Naive B cell (primary cell): ENCODE measurements around the gene UBL5. TPM values are rescaled to one million over a fixed set of nuclear protein-coding genes. Genes with fewer than 3 reads are reported as not detected.

ENCODE experiments used
- ATAC-seq, 2 donors: fragments of 150-1000 bp; cut with Tn5 transposase; 2 replicates each; pipeline ENCODE4 v1.10.0; 2021; ENCODE audit warnings: low read depth in 2 of 2, mild to moderate bottlenecking in 2 of 2, moderate library complexity in 2 of 2
- DNase-seq: peaks from one replicate; pipeline ENCODE4 v3.0.0; 2022
- H3K27ac Mint-ChIP-seq, 6 donors: one replicate each; pipeline ENCODE4 v1.8.0; 2020 to 2022; ENCODE audit warnings: mild to moderate bottlenecking in 6 of 6, mixed read lengths in 6 of 6, moderate library complexity in 5 of 6, inconsistent platforms in 2 of 6
- H3K27me3 Mint-ChIP-seq, 3 donors: one replicate each; pipeline ENCODE4 v1.8.0; 2021 to 2022; ENCODE audit warnings: mixed read lengths in 3 of 3, mild to moderate bottlenecking in 1 of 3
- H3K36me3 Mint-ChIP-seq, 2 donors: one replicate each; pipeline ENCODE4 v1.8.0; 2020 to 2022; ENCODE audit warnings: mixed read lengths in 2 of 2, inconsistent platforms in 1 of 2, mild to moderate bottlenecking in 1 of 2
- H3K4me1 Mint-ChIP-seq, 3 donors: one replicate each; pipeline ENCODE4 v1.8.0; 2020 to 2022; ENCODE audit warnings: mixed read lengths in 3 of 3, inconsistent platforms in 1 of 3, mild to moderate bottlenecking in 1 of 3, moderate library complexity in 1 of 3
- H3K4me3 Mint-ChIP-seq, 8 donors: one replicate each; pipeline ENCODE4 v1.8.0; 2020 to 2022; ENCODE audit warnings: mild to moderate bottlenecking in 8 of 8, mixed read lengths in 8 of 8, moderate library complexity in 8 of 8, inconsistent platforms in 2 of 8
- H3K9me3 Mint-ChIP-seq, 7 donors: one replicate each; pipeline ENCODE4 v1.8.0; 2020 to 2022; ENCODE audit warnings: mixed read lengths in 7 of 7, mild to moderate bottlenecking in 5 of 7, inconsistent platforms in 2 of 7, moderate library complexity in 1 of 7
- polyA plus RNA-seq, 6 donors: library from polyadenylated mRNA; unstranded; fragments of 300-500 nt; fragmentation: Illumina TruSeq; gene quantifications; one replicate each; pipeline ENCODE4 v1.2.3, GENCODE V29; 2021; ENCODE audit warnings: low read depth in 6 of 6

UBL5 gene
- polyA plus RNA-seq, 6 donors from 2014 or later = 401 to 570 (median 499) TPM

- H3K9me3 Mint-ChIP-seq = peaks cover 0 to 2% (median 0%) of the 10 kb centered on the region in 7 donors
- no peak overlapping the region for H3K27ac Mint-ChIP-seq
- DNase-seq (no peak), ATAC-seq (no peak)
- peaks cover 0 to 9% (median 8%) of the 10 kb centered on the region in 3 donors for H3K4me1 Mint-ChIP-seq
- no peak overlapping the region for H3K4me3 Mint-ChIP-seq
- no peaks in the 10 kb centered on the region for H3K27me3 Mint-ChIP-seq
- H3K36me3 Mint-ChIP-seq = peaks cover 0 to 22% of the 10 kb centered on the region in 2 donors
Measured at GRCh38 chr19:9848762-9849161, 21.0 kb downstream of the UBL5 start.

- no peaks in the 10 kb centered on the region for H3K27me3 Mint-ChIP-seq
- peaks cover 0 to 15% of the 10 kb centered on the region in 2 donors for H3K36me3 Mint-ChIP-seq
- peaks cover 0 to 5% (median 0%) of the 10 kb centered on the region in 7 donors for H3K9me3 Mint-ChIP-seq
- ATAC-seq (no peak), DNase-seq (no peak)
- H3K4me1 Mint-ChIP-seq = peaks cover 0 to 10% (median 6%) of the 10 kb centered on the region in 3 donors
- no peak overlapping the region for H3K27ac Mint-ChIP-seq
- H3K4me3 Mint-ChIP-seq = no peak overlapping the region
Measured at GRCh38 chr19:9849791-9850190, 22.1 kb downstream of the UBL5 start.

- Mint-ChIP-seq H3K27ac (no peak overlapping the region), H3K4me1 (peaks cover 0 to 8% (median 5%) of the 10 kb centered on the region in 3 donors), H3K36me3 (peaks cover 0 to 9% of the 10 kb centered on the region in 2 donors), H3K4me3 (peak overlapping the region in 1 of 8 donors; percentile 29), H3K27me3 (no peaks in the 10 kb centered on the region), H3K9me3 (peaks cover 0 to 5% (median 0%) of the 10 kb centered on the region in 7 donors)
- ATAC-seq = no peak
- no peak for DNase-seq
Measured at GRCh38 chr19:9850235-9850959, 22.7 kb downstream of the UBL5 start.

- Mint-ChIP-seq H3K4me3 (no peak overlapping the region), H3K4me1 (peaks cover 15 to 22% (median 18%) of the 10 kb centered on the region in 3 donors), H3K9me3 (peaks cover 0 to 5% (median 0%) of the 10 kb centered on the region in 7 donors), H3K27ac (no peak overlapping the region), H3K36me3 (no peaks in the 10 kb centered on the region), H3K27me3 (peaks cover 0 to under 1% (median 0%) of the 10 kb centered on the region in 3 donors)
- ATAC-seq (no peak), DNase-seq (no peak)
Measured at GRCh38 chr19:9854282-9854846, 26.6 kb downstream of the UBL5 start.

GRCh38 chr19:9856609-9857008, 28.9 kb downstream of the UBL5 start:
- Mint-ChIP-seq H3K4me1 (peaks cover 15 to 22% (median 18%) of the 10 kb centered on the region in 3 donors), H3K4me3 (no peak overlapping the region), H3K27ac (peak overlapping the region in 1 of 6 donors; percentile 82), H3K27me3 (peaks cover 0 to 5% (median 0%) of the 10 kb centered on the region in 3 donors), H3K36me3 (no peaks in the 10 kb centered on the region), H3K9me3 (peaks cover 0 to 5% (median 0%) of the 10 kb centered on the region in 7 donors)
- no peak for DNase-seq
- ATAC-seq = no peak

- H3K27me3 Mint-ChIP-seq = peaks cover 0 to 5% (median 0%) of the 10 kb centered on the region in 3 donors
- no peak for ATAC-seq
Measured at GRCh38 chr19:9857076-9857721, 29.5 kb downstream of the UBL5 start.

GRCh38 chr19:9857920-9858746, 30.4 kb downstream of the UBL5 start:
- Mint-ChIP-seq H3K27me3 (peaks cover 0 to 9% (median 2%) of the 10 kb centered on the region in 3 donors), H3K27ac (peak overlapping the region in 5 of 6 donors; percentile 54 to 98 (median 69)), H3K4me1 (peaks cover 15 to 22% (median 18%) of the 10 kb centered on the region in 3 donors), H3K9me3 (peaks cover 0 to 5% (median 0%) of the 10 kb centered on the region in 7 donors), H3K4me3 (peak overlapping the region in 3 of 8 donors; percentile 49 to 65 (median 64)), H3K36me3 (no peaks in the 10 kb centered on the region)
- DNase-seq = no peak
- peak in 1 of 2 donors; percentile 25 for ATAC-seq

More at GRCh38 chr19:9857076-9857721, 29.5 kb downstream of the UBL5 start:
- H3K9me3 Mint-ChIP-seq = peaks cover 0 to 5% (median 0%) of the 10 kb centered on the region in 7 donors
- H3K4me3 Mint-ChIP-seq = peak overlapping the region in 1 of 8 donors; percentile 8
- H3K36me3 Mint-ChIP-seq = no peaks in the 10 kb centered on the region
- peaks cover 15 to 22% (median 18%) of the 10 kb centered on the region in 3 donors for H3K4me1 Mint-ChIP-seq
- DNase-seq = no peak
- peak overlapping the region in 1 of 6 donors; percentile 51 for H3K27ac Mint-ChIP-seq

GRCh38 chr19:9858766-9859165, 31.0 kb downstream of the UBL5 start:
- ATAC-seq (no peak), DNase-seq (no peak)
- H3K36me3 Mint-ChIP-seq = no peaks in the 10 kb centered on the region
- peak overlapping the region in 1 of 6 donors; percentile 56 for H3K27ac Mint-ChIP-seq
- peaks cover 15 to 22% (median 16%) of the 10 kb centered on the region in 3 donors for H3K4me1 Mint-ChIP-seq
- peak overlapping the region in 3 of 8 donors; percentile 12 to 40 (median 30) for H3K4me3 Mint-ChIP-seq
- peaks cover 0 to 11% (median 3%) of the 10 kb centered on the region in 3 donors for H3K27me3 Mint-ChIP-seq
- peaks cover 0 to 3% (median 0%) of the 10 kb centered on the region in 7 donors for H3K9me3 Mint-ChIP-seq

- DNase-seq = no peak
- peaks cover 0 to 11% (median 3%) of the 10 kb centered on the region in 3 donors for H3K27me3 Mint-ChIP-seq
- peak overlapping the region in 1 of 8 donors; percentile 44 for H3K4me3 Mint-ChIP-seq
- peak overlapping the region in 1 of 6 donors; percentile 15 for H3K27ac Mint-ChIP-seq
- H3K36me3 Mint-ChIP-seq = no peaks in the 10 kb centered on the region
- peaks cover 13 to 22% (median 15%) of the 10 kb centered on the region in 3 donors for H3K4me1 Mint-ChIP-seq
- ATAC-seq = no peak
- peaks cover 0 to 2% (median 0%) of the 10 kb centered on the region in 7 donors for H3K9me3 Mint-ChIP-seq
Measured at GRCh38 chr19:9860407-9860806, 32.7 kb downstream of the UBL5 start.

GRCh38 chr19:9861503-9861902, 33.8 kb downstream of the UBL5 start:
- H3K4me1 Mint-ChIP-seq = peaks cover 13 to 22% (median 15%) of the 10 kb centered on the region in 3 donors
- H3K36me3 Mint-ChIP-seq = no peaks in the 10 kb centered on the region
- H3K27ac Mint-ChIP-seq = no peak overlapping the region
- DNase-seq (no peak), ATAC-seq (no peak)
- H3K27me3 Mint-ChIP-seq = peaks cover 0 to 11% (median 3%) of the 10 kb centered on the region in 3 donors
- peaks cover 0 to 2% (median 0%) of the 10 kb centered on the region in 7 donors for H3K9me3 Mint-ChIP-seq
- no peak overlapping the region for H3K4me3 Mint-ChIP-seq

- H3K4me3 Mint-ChIP-seq = no peak overlapping the region
- no peak for ATAC-seq
- peak overlapping the region in 1 of 6 donors; percentile 84 for H3K27ac Mint-ChIP-seq
- peaks cover 0 to 11% (median 3%) of the 10 kb centered on the region in 3 donors for H3K27me3 Mint-ChIP-seq
- H3K4me1 Mint-ChIP-seq = peaks cover 7 to 11% (median 7%) of the 10 kb centered on the region in 3 donors
- H3K36me3 Mint-ChIP-seq = no peaks in the 10 kb centered on the region
- no peak for DNase-seq
- no peaks in the 10 kb centered on the region for H3K9me3 Mint-ChIP-seq
Measured at GRCh38 chr19:9862938-9863337, 35.2 kb downstream of the UBL5 start.

GRCh38 chr19:9863759-9864158, 36.0 kb downstream of the UBL5 start:
- DNase-seq (no peak), ATAC-seq (no peak)
- Mint-ChIP-seq H3K4me1 (peaks cover 0 to 3% (median 0%) of the 10 kb centered on the region in 3 donors), H3K9me3 (no peaks in the 10 kb centered on the region), H3K27ac (no peak overlapping the region), H3K4me3 (peak overlapping the region in 1 of 8 donors; percentile 25), H3K27me3 (peaks cover 0 to 11% (median 3%) of the 10 kb centered on the region in 3 donors), H3K36me3 (no peaks in the 10 kb centered on the region)
